Activated CD8-positive, alpha-beta memory T cell treated with anti-CD3 and anti-CD28 coated beads, Interleukin-2, amount 50 U/mL, for 24 hours (primary cell): Measurements from ENCODE around the gene BDH1.

Experiments used
- DNase-seq: peaks from one replicate; pipeline ENCODE4 v3.0.0-alpha.2; 2020; ENCODE audit errors: extremely low read depth

Gene BDH1

GRCh38 chr3:197505796-197506548, 49.8 kb downstream of the BDH1 start:
- no peak for DNase-seq

GRCh38 chr3:197504641-197505121, 51.1 kb downstream of the BDH1 start:
- no peak for DNase-seq

- no peak for DNase-seq
These were observed 51.5 kb downstream of the BDH1 start for GRCh38 chr3:197504229-197504628.

- DNase-seq: no peak
These were observed 52.1 kb downstream of the BDH1 start for GRCh38 chr3:197503652-197504051.

- DNase-seq: no peak
These were observed 53.7 kb downstream of the BDH1 start for GRCh38 chr3:197501879-197502620.

GRCh38 chr3:197501496-197501878, 54.3 kb downstream of the BDH1 start:
- DNase-seq: no peak

- DNase-seq: no peak
These were observed 55.0 kb downstream of the BDH1 start for GRCh38 chr3:197500812-197501211.

- no peak for DNase-seq
These were observed 56.3 kb downstream of the BDH1 start for GRCh38 chr3:197499427-197499826.

- DNase-seq: no peak
These were observed 57.1 kb downstream of the BDH1 start for GRCh38 chr3:197498499-197499241.

GRCh38 chr3:197496746-197497125, 59.0 kb downstream of the BDH1 start:
- DNase-seq: no peak

- DNase-seq: no peak
These were observed 59.6 kb downstream of the BDH1 start for GRCh38 chr3:197495999-197496745.

- DNase-seq: no peak
These were observed 60.3 kb downstream of the BDH1 start for GRCh38 chr3:197495499-197495898.

- DNase-seq: no peak
These were observed 60.7 kb downstream of the BDH1 start for GRCh38 chr3:197495059-197495455.

- DNase-seq: no peak
These were observed 61.3 kb downstream of the BDH1 start for GRCh38 chr3:197494366-197495058.

GRCh38 chr3:197493049-197493448, 62.7 kb downstream of the BDH1 start:
- no peak for DNase-seq

GRCh38 chr3:197491923-197492664, 63.7 kb downstream of the BDH1 start:
- DNase-seq: no peak

- DNase-seq: no peak
These were observed 64.3 kb downstream of the BDH1 start for GRCh38 chr3:197491478-197491877.

- no peak for DNase-seq
These were observed 65.4 kb downstream of the BDH1 start for GRCh38 chr3:197490098-197491058.

- DNase-seq: no peak
These were observed 67.8 kb downstream of the BDH1 start for GRCh38 chr3:197487911-197488391.
